H9 (cell line): Measurements from ENCODE around the gene BBS12. TPM values are rescaled to one million over a fixed set of nuclear protein-coding genes. Genes with fewer than 3 reads are reported as not detected.

Experiments
- DNase-seq: peaks from one replicate; pipeline ENCODE4 v3.0.0-alpha.2; 2017
- H2AFZ ChIP-seq: one replicate; pipeline ENCODE4 v1.6.1; 2013; ENCODE audit warnings: mild to moderate bottlenecking, low read length, control low read depth, moderate library complexity
- H2AK5ac ChIP-seq: 2 replicates; pipeline ENCODE4 v1.6.1; 2013; ENCODE audit warnings: low read length, control low read depth, mixed read lengths; ENCODE audit not compliant: insufficient read length
- H2BK120ac ChIP-seq: one replicate; pipeline ENCODE4 v1.6.1; 2013; ENCODE audit warnings: low read depth, mild to moderate bottlenecking, low read length, control low read depth, inconsistent platforms; ENCODE audit not compliant: poor library complexity, severe bottlenecking
- H2BK12ac ChIP-seq: 2 replicates; pipeline ENCODE4 v1.6.1; 2013; ENCODE audit warnings: low read length, control low read depth, mixed read lengths, low read depth; ENCODE audit not compliant: insufficient read length
- H2BK15ac ChIP-seq: 2 replicates; pipeline ENCODE4 v1.6.1; 2013; ENCODE audit warnings: low read depth, low read length, control low read depth
- H2BK20ac ChIP-seq: one replicate; pipeline ENCODE4 v1.6.1; 2013; ENCODE audit warnings: low read depth, mild to moderate bottlenecking, low read length, control low read depth, inconsistent platforms; ENCODE audit not compliant: poor library complexity, severe bottlenecking
- H2BK5ac ChIP-seq: 2 replicates; pipeline ENCODE4 v1.6.1; 2013; ENCODE audit warnings: low read length, control low read depth, mixed read lengths; ENCODE audit not compliant: insufficient read length
- H3K14ac ChIP-seq: 2 replicates; pipeline ENCODE4 v1.6.1; 2013; ENCODE audit warnings: low read length, control low read depth; ENCODE audit not compliant: insufficient read depth
- H3K18ac ChIP-seq: 2 replicates; pipeline ENCODE4 v1.6.1; 2013; ENCODE audit warnings: low read depth, mild to moderate bottlenecking, mixed read lengths, low read length, control low read depth; ENCODE audit not compliant: insufficient read length
- H3K23ac ChIP-seq: 2 replicates; pipeline ENCODE4 v1.6.1; 2013; ENCODE audit warnings: low read length, control low read depth, mixed read lengths, low read depth; ENCODE audit not compliant: insufficient read length
- H3K23me2 ChIP-seq: 2 replicates; pipeline ENCODE4 v1.6.1; 2013; ENCODE audit warnings: low read depth, mild to moderate bottlenecking, mixed read lengths, low read length, control low read depth; ENCODE audit not compliant: insufficient read length, poor library complexity, severe bottlenecking
- H3K27ac ChIP-seq: 2 replicates; pipeline ENCODE4 v1.5.1; 2013; ENCODE audit warnings: low read length, control low read depth, mixed read lengths, low read depth; ENCODE audit not compliant: insufficient read length
- H3K27me3 ChIP-seq: 2 replicates; pipeline ENCODE4 v1.6.1; 2013; ENCODE audit warnings: low read length, control low read depth, inconsistent platforms; ENCODE audit not compliant: insufficient read depth
- H3K4ac ChIP-seq: 2 replicates; pipeline ENCODE4 v1.6.1; 2013; ENCODE audit warnings: low read depth, mild to moderate bottlenecking, control low read depth, inconsistent platforms, low read length, moderate library complexity
- H3K4me1 ChIP-seq: 2 replicates; pipeline ENCODE4 v1.6.1; 2013; ENCODE audit warnings: low read length, control low read depth, inconsistent platforms; ENCODE audit not compliant: insufficient read depth
- H3K4me2 ChIP-seq: 2 replicates; pipeline ENCODE4 v1.6.1; 2013; ENCODE audit warnings: low read length, control low read depth, mixed read lengths; ENCODE audit not compliant: insufficient read length, insufficient read depth
- H3K56ac ChIP-seq: 2 replicates; pipeline ENCODE4 v1.6.1; 2013; ENCODE audit warnings: low read depth, mild to moderate bottlenecking, mixed read lengths, low read length, control low read depth; ENCODE audit not compliant: insufficient read length
- H3K79me1 ChIP-seq: 2 replicates; pipeline ENCODE4 v1.6.1; 2013; ENCODE audit warnings: low read depth, mild to moderate bottlenecking, moderate library complexity, low read length, control low read depth, inconsistent platforms; ENCODE audit not compliant: insufficient read depth, poor library complexity, severe bottlenecking
- H3K79me2 ChIP-seq: 2 replicates; pipeline ENCODE4 v1.6.1; 2013; ENCODE audit warnings: low read length, control low read depth, inconsistent platforms; ENCODE audit not compliant: insufficient read depth
- H3K9ac ChIP-seq: 2 replicates; pipeline ENCODE4 v1.6.1; 2013; ENCODE audit warnings: low read length, control low read depth, mixed read lengths; ENCODE audit not compliant: insufficient read length; ENCODE audit errors: extremely low read depth
- H3K9me3 ChIP-seq: one replicate; pipeline ENCODE4 v1.6.1; 2013; ENCODE audit warnings: low read depth, low read length, inconsistent platforms; ENCODE audit not compliant: control insufficient read depth
- H3T11ph ChIP-seq: one replicate; pipeline ENCODE4 v1.6.1; 2013; ENCODE audit warnings: mild to moderate bottlenecking, low read length, control low read depth, inconsistent platforms
- H4K20me1 ChIP-seq: one replicate; pipeline ENCODE4 v1.6.1; 2013; ENCODE audit not compliant: control insufficient read depth, insufficient read length, insufficient read depth
- H4K5ac ChIP-seq: 2 replicates; pipeline ENCODE4 v1.6.1; 2013; ENCODE audit warnings: low read depth, mild to moderate bottlenecking, mixed read lengths, low read length, control low read depth; ENCODE audit not compliant: insufficient read length
- H4K8ac ChIP-seq: replicated peaks from 2 replicates; pipeline ENCODE4 v1.6.1; 2013; ENCODE audit warnings: low read length, control low read depth, mixed read lengths, low read depth; ENCODE audit not compliant: insufficient read length
- H4K91ac ChIP-seq: 2 replicates; pipeline ENCODE4 v1.6.1; 2013; ENCODE audit warnings: low read depth, mild to moderate bottlenecking, moderate library complexity, mixed read lengths, low read length, control low read depth; ENCODE audit not compliant: insufficient read length
- H3K27ac Mint-ChIP-seq, 3 experiments: 2 replicates in 2 of 3; 3 replicates in 1 of 3; pipeline ENCODE4 v1.8.0; 2020 to 2021; ENCODE audit warnings: mixed read lengths in 3 of 3, mild to moderate bottlenecking in 1 of 3, moderate library complexity in 1 of 3
- H3K27me3 Mint-ChIP-seq: 2 replicates; pipeline ENCODE4 v1.8.0; 2021; ENCODE audit warnings: low read depth, mild to moderate bottlenecking, moderate library complexity, mixed read lengths
- H3K36me3 Mint-ChIP-seq, 3 experiments: 2 replicates in 2 of 3; 3 replicates in 1 of 3; pipeline ENCODE4 v1.8.0; 2020 to 2021; ENCODE audit warnings: low read depth in 3 of 3, mixed read lengths in 3 of 3; ENCODE audit not compliant: insufficient read depth in 1 of 3
- H3K4me1 Mint-ChIP-seq, 2 experiments: 2 replicates each; pipeline ENCODE4 v1.8.0; 2020; ENCODE audit warnings: mixed read lengths in 2 of 2
- H3K4me3 Mint-ChIP-seq, 2 experiments: 2 replicates in 1 of 2; 3 replicates in 1 of 2; pipeline ENCODE4 v1.8.0; 2020 to 2021; ENCODE audit warnings: mild to moderate bottlenecking in 2 of 2, mixed read lengths in 2 of 2, moderate library complexity in 1 of 2
- H3K9me3 Mint-ChIP-seq, 2 experiments: 2 replicates in 1 of 2; 3 replicates in 1 of 2; pipeline ENCODE4 v1.8.0; 2020; ENCODE audit warnings: mild to moderate bottlenecking in 2 of 2, mixed read lengths in 2 of 2, moderate library complexity in 1 of 2
- WGBS: extraction: QIAGEN DNeasy Blood & Tissue Kit; methylation state at CpG from one replicate; pipeline ENCODE4 v1.1.7; 2013; ENCODE audit warnings: missing lambda C conversion rate, low lambda C conversion rate, mixed read lengths; ENCODE audit not compliant: insufficient read length; ENCODE audit errors: extremely low coverage; 5-methylcytosine and 5-hydroxymethylcytosine counted together
- total RNA-seq: library from RNA; stranded (reverse); gene quantifications from 2 replicates; pipeline ENCODE4 v1.2.1, GENCODE V29; 2021
- TF ChIP-seq, protein P1 (sequence below): fragments of 200-600 bp; sonication (generic); conservative IDR thresholded peaks from 3 replicates; pipeline ENCODE4 v1.8.0; 2021; ENCODE audit warnings: antibody characterized with exemption, mild to moderate bottlenecking

BBS12 gene
- total RNA-seq, 1 experiment from 2014 or later = 1.2 TPM

DNA sequence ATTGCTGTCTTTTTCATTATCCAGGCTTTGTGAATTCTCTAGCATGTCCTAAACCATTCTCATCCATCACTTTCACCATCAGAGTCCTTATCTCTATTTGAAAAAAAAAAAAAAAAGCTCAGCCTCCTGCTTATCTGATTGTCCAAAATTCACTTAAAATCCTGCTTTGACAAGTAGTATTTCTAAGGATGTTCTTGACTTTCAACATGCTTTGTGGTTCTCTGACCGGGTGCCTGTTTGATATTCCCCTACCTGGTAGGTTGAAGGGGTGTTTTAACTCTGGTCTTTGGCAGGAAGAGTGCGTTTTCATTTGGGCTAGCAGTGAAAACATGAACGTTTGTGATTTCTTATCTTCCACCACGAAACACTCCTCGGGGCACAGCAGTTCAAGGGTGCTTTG lies 17.3 kb upstream of the BBS12 start:
- Histone ChIP-seq H4K20me1 (no peaks in the 10 kb centered on the region), H2AFZ (peak overlapping the region; percentile 72), H3K4me1 (no peaks in the 10 kb centered on the region), H2BK120ac (no peak overlapping the region), H3K14ac (no peak overlapping the region), H2BK5ac (no peak overlapping the region), H3T11ph (no peak overlapping the region), H2BK20ac (no peak overlapping the region), H3K9ac (no peak overlapping the region), H2BK15ac (no peak overlapping the region), H3K4ac (no peak overlapping the region), H3K9me3 (no peaks in the 10 kb centered on the region), H3K27me3 (no peaks in the 10 kb centered on the region), H3K4me2 (no peak overlapping the region), H3K23ac (no peak overlapping the region), H4K91ac (no peak overlapping the region), H4K5ac (no peak overlapping the region), H3K23me2 (no peaks in the 10 kb centered on the region), H3K79me2 (no peaks in the 10 kb centered on the region), H3K18ac (no peak overlapping the region), H2AK5ac (no peak overlapping the region), H4K8ac (no peak overlapping the region), H2BK12ac (no peak overlapping the region), H3K79me1 (no peaks in the 10 kb centered on the region), H3K27ac (no peak overlapping the region), H3K56ac (no peak overlapping the region)
- peaks cover 2% of the 10 kb centered on the region; the same call in 1 of the 2 replicates for H3K27me3 Mint-ChIP-seq
- no peaks in the 10 kb centered on the region for H3K9me3 Mint-ChIP-seq
- H3K27ac Mint-ChIP-seq = no peak overlapping the region
- H3K36me3 Mint-ChIP-seq = no peaks in the 10 kb centered on the region
- H3K4me1 Mint-ChIP-seq = peaks cover 3% of the 10 kb centered on the region in 2 experiments; a peak in 3 of 4 replicates
- DNase-seq = no peak
- WGBS = no CpG with 5 or more reads among the region's 5 CpGs
- H3K4me3 Mint-ChIP-seq = no peak overlapping the region
- TF ChIP-seq, protein P1, sequence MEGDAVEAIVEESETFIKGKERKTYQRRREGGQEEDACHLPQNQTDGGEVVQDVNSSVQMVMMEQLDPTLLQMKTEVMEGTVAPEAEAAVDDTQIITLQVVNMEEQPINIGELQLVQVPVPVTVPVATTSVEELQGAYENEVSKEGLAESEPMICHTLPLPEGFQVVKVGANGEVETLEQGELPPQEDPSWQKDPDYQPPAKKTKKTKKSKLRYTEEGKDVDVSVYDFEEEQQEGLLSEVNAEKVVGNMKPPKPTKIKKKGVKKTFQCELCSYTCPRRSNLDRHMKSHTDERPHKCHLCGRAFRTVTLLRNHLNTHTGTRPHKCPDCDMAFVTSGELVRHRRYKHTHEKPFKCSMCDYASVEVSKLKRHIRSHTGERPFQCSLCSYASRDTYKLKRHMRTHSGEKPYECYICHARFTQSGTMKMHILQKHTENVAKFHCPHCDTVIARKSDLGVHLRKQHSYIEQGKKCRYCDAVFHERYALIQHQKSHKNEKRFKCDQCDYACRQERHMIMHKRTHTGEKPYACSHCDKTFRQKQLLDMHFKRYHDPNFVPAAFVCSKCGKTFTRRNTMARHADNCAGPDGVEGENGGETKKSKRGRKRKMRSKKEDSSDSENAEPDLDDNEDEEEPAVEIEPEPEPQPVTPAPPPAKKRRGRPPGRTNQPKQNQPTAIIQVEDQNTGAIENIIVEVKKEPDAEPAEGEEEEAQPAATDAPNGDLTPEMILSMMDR = no peak
